ENCODE results near the gene XIAP.
A peak's percentile ranks its signal among the peaks of the same experiment; 100 is the strongest.

XIAP gene

DNA sequence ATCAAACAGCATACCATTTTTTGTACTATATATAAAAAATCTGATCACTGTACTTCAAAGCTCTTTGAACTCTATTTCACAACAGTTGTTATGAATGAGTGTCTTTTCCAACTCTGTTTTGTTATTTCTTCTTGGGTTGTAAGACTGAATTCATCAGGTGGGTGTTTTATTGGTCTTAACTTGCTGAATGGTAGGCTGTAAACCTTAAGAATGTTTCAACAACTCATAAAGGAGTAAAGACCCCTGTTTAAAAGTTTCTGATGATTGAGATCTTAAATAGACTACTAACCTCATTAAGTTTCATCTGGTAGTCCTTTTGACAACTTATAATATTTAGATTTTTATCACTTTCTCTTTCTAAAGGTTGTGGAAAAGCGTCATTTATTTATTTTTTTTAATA is 83.2 kb downstream of the XIAP start:
- Histone ChIP-seq H3K4me3 (ENCODE audit: low read length) (no peak overlapping the region), H3K27me3 (ENCODE audit: insufficient read depth, low read length) (no peaks in the 10 kb centered on the region), H3K36me3 (ENCODE audit: insufficient read depth, low read length) (no peaks in the 10 kb centered on the region), H3K4me1 (ENCODE audit: insufficient read depth, low read length) (no peaks in the 10 kb centered on the region), H3K9me3 (ENCODE audit: low read length) (no peaks in the 10 kb centered on the region), H2AFZ (ENCODE audit: low read depth, low read length) (no peak overlapping the region)

DNA sequence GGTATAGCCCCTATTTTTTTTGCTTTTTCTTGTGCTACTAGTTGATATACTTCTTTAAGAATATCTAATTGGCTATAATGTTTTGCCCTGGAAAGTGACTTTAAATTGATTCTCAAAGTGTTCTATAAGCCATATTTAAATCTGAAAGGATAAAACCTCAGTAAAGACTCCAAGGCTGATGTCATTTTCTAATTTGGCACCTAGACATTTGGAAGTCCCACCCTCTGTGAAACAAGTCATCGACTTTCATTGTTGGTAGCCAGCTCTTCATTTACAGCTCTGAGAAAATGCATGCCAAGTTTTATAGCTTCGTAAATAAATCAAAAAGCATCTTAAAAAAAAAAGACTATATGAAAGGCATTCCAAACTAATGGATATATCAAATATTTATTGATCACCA is 83.6 kb downstream of the XIAP start:
- Histone ChIP-seq H3K36me3 (ENCODE audit: insufficient read depth, low read length) (no peaks in the 10 kb centered on the region), H3K27me3 (ENCODE audit: insufficient read depth, low read length) (no peaks in the 10 kb centered on the region), H3K4me1 (ENCODE audit: insufficient read depth, low read length) (no peaks in the 10 kb centered on the region), H3K4me3 (ENCODE audit: low read length) (no peak overlapping the region), H2AFZ (ENCODE audit: low read depth, low read length) (no peak overlapping the region), H3K9me3 (ENCODE audit: low read length) (no peaks in the 10 kb centered on the region)

DNA sequence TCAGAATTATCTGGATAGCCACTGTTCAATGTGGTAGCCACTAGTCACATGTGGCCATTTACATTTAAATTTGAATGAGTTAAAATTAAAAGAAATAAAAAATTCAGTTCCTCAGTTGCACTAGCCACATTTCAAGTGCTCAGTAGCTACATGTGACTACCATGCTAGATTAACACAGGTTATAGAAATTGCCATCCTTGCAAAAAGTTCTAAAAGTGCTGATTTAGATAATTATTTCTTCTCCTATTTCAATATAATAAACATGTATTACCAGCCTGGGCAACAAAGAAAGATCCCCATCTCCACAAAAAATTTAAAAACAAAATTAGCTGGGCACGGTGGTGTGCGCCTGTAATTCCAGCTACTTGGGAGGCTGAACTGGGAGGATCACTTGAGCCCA is 90.0 kb downstream of the XIAP start:
- Histone ChIP-seq H2AFZ (ENCODE audit: low read depth, low read length) (no peak overlapping the region), H3K27me3 (ENCODE audit: insufficient read depth, low read length) (no peaks in the 10 kb centered on the region), H3K4me1 (ENCODE audit: insufficient read depth, low read length) (no peaks in the 10 kb centered on the region), H3K9me3 (ENCODE audit: low read length) (no peaks in the 10 kb centered on the region), H3K4me3 (ENCODE audit: low read length) (no peak overlapping the region), H3K36me3 (ENCODE audit: insufficient read depth, low read length) (no peaks in the 10 kb centered on the region)

DNA sequence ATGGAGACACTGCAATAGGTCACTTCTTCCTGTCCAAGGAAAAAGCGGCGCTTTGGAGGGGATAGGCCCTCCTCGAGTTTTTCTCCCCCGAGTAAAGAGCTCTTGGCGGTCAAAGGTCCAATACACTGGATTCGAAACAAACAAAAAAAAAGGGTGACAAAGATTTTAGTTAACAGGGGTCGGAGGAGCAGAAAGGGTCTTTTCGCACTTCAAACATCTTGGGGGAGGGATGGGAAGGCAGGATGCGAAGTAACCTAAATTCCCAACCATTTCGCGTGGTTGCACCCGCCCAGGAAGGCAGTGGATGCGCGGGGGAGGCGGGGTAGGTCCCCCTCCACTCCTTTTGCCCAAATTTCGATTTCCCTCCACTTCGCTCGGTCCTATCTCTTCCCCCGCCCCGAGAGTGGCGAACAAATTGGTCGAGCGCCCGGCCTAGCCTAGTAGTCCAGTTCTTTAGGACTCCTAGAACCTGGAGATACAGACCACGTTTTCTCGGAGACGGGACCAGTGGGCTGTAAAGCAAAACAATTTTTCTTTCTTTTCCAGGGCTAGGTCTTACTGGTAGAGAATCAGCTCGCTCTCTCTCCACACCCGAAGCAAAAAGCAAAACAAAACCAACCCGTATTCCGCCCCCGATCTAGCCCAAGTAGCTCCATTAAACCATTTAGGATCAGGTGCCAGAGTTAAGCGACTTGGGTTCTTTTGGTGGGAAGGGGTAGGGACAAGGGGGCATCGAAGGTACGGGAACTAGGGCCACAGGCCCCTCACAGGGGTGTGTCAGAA is 99.6 kb downstream of the XIAP start:
- Histone ChIP-seq H2AFZ (ENCODE audit: low read depth, low read length) (no peak overlapping the region), H3K36me3 (ENCODE audit: insufficient read depth, low read length) (no peaks in the 10 kb centered on the region), H3K9me3 (ENCODE audit: low read length) (no peaks in the 10 kb centered on the region)

DNA sequence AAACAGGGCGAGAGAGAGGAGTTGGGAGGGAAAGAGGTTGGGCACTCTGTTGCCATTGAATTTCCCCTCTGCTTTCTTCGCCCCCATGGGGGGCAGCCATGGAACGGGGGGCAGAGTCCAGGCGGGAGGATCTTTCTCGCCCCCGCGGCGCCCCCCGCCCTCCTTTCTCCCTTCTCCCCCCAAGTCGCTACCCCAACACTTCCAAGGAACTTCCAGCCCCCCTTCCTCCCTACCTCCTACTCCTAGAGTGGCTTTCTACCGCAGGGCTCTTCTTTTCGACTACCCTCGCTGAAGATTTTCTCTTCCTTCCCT is 101.1 kb downstream of the XIAP start:
- Histone ChIP-seq H3K27me3 (ENCODE audit: insufficient read depth, low read length) (no peaks in the 10 kb centered on the region), H3K4me1 (ENCODE audit: insufficient read depth, low read length) (peaks cover 11% of the 10 kb centered on the region), H2AFZ (ENCODE audit: low read depth, low read length) (no peak overlapping the region), H3K4me3 (ENCODE audit: low read length) (peak overlapping the region; percentile 84), H3K9me3 (ENCODE audit: low read length) (no peaks in the 10 kb centered on the region), H3K36me3 (ENCODE audit: insufficient read depth, low read length) (no peaks in the 10 kb centered on the region)

More for the DNA sequence above, 99.6 kb downstream of the XIAP start:
- peak overlapping the region; percentile 84 for H3K4me3 ChIP-seq (ENCODE audit: low read length)
- peaks cover 6% of the 10 kb centered on the region for H3K4me1 ChIP-seq (ENCODE audit: insufficient read depth, low read length)
- H3K27me3 ChIP-seq (ENCODE audit: insufficient read depth, low read length): no peaks in the 10 kb centered on the region

DNA sequence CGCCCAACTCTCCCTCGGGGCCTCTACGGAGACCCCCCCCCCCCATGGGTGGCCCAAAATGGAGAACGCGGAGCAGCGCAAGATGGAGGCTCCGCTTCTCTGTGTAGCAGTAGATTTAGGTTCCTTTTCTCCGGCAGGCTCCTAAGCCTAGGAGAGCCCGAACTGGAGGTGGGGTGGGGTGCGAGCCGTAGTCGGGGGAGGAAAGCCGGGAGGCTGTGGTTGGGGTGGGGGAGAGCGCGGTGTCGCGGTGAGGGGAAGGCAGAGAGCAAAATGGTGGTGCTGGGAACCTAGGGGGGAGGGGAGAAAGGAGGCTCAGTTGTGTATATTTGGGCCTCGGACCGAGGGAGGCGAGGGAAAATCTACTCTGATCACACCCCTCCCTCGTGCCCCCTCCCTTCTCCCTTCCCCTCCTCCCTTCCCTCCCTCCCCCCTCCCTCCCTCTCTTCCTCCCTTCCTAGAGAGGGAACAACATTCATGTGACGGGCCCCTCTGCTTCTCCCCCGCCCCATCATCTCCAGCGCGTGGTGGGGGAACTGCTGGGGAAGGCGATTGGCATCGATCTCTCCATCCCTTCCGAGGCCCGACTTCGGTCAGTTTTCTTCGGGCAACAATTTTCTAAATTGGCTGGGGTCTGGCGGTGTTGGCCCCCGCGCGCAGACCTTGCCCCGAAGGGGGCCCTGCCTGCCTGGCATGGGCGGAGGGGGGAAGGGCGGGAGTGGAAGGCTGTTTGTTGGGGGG is 101.6 kb downstream of the XIAP start, which contains the start of gene STAG2:
Gene STAG2, plus strand, starts transcription at position 439 of the 738 bp plus-strand sequence. CDS start 60,922 bp downstream, outside the sequence.
- H3K9me3 ChIP-seq (ENCODE audit: low read length): no peaks in the 10 kb centered on the region
- H3K4me3 ChIP-seq (ENCODE audit: low read length): peak within 1 kb of the TSS; percentile 84
- H3K27me3 ChIP-seq (ENCODE audit: insufficient read depth, low read length): no peaks in the 10 kb centered on the region
- H3K36me3 ChIP-seq (ENCODE audit: insufficient read depth, low read length): no peaks in the 10 kb centered on the region
- H3K4me1 ChIP-seq (ENCODE audit: insufficient read depth, low read length): peaks cover 11% of the 10 kb centered on the region
- peak within 1 kb of the TSS; percentile 10 for H2AFZ ChIP-seq (ENCODE audit: low read depth, low read length)

DNA sequence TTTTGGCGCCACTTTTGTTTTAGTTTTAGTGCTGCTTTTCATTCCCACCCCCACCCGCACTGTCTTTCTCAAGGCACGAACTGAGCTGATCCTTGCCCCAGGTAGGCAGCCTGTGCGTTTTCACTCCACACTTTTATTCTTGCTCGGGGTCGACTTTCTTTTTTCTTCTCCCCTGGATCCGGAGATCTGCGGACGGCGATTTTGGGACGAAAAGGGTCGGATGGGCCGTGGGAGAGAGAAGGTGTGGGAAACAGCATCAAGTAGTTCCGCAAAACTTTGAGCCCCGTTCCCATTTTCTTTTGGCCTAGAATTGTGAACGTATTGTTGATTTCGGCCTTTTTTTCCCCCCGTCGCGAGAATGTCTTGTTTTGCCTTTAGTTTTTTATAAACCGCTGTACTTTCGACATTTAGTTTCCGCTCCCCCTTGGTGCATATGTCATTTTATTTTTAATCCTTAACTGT is 102.2 kb downstream of the XIAP start:
- Histone ChIP-seq H3K4me3 (ENCODE audit: low read length) (peak overlapping the region; percentile 84), H3K9me3 (ENCODE audit: low read length) (no peaks in the 10 kb centered on the region), H3K4me1 (ENCODE audit: insufficient read depth, low read length) (peaks cover 11% of the 10 kb centered on the region), H2AFZ (ENCODE audit: low read depth, low read length) (no peak overlapping the region), H3K36me3 (ENCODE audit: insufficient read depth, low read length) (no peaks in the 10 kb centered on the region), H3K27me3 (ENCODE audit: insufficient read depth, low read length) (no peaks in the 10 kb centered on the region)

DNA sequence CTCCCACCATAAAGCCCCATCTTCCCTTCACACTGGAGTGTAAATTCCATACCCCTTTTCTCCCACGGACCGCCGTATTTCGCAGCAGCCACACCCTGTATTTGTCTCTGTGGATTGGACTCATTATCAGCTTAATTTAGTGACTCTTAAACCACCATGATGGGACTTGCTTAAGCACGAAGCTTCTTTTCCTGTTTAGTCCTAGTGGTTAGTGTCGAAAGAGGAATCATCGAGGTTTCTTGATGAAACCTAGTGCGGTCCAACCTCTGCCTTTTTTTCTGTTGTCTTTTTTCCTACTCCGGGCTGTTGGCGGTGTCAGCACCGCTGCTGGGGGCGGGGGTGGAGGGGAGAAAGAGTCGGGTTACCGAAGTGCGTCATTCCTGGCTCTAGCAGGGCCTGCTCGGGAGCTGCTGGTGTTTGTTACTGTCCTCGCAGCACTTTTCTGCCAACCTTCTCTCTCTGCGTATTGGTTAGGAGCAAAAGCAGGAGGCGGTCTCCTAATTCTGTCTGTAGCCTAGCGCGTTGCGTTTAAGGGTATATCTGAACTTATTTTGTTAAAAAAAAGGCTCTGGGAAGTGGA is 103.0 kb downstream of the XIAP start:
- no peaks in the 10 kb centered on the region for H3K9me3 ChIP-seq (ENCODE audit: low read length)
- H3K4me1 ChIP-seq (ENCODE audit: insufficient read depth, low read length): peaks cover 11% of the 10 kb centered on the region
- H3K27me3 ChIP-seq (ENCODE audit: insufficient read depth, low read length): no peaks in the 10 kb centered on the region
- peak overlapping the region; percentile 84 for H3K4me3 ChIP-seq (ENCODE audit: low read length)
- peaks cover 3% of the 10 kb centered on the region for H3K36me3 ChIP-seq (ENCODE audit: insufficient read depth, low read length)
- H2AFZ ChIP-seq (ENCODE audit: low read depth, low read length): peak overlapping the region; percentile 10

Data from neuron (in vitro differentiated cells).